Gastroesophageal sphincter (tissue), 3 donors: ENCODE data around the gene NPAS1.

Source experiments
- CTCF ChIP-seq, 4 experiments: fragments of 200-600 bp in 2 of 4; fragments of 450-650 bp in 2 of 4; sonication (generic) in 1 of 4; IDR thresholded peaks; one replicate each; pipeline ENCODE4 v1.5.1; 2017 to 2019; ENCODE audit warnings: antibody characterized with exemption in 4 of 4, mild to moderate bottlenecking in 2 of 4, moderate library complexity in 2 of 4
- EP300 ChIP-seq: sonication (generic); formaldehyde crosslinking; IDR thresholded peaks from one replicate; pipeline ENCODE4 v1.6.1; 2017; ENCODE audit warnings: antibody characterized with exemption, mild to moderate bottlenecking
- POLR2A ChIP-seq, 2 donors: fragments of 450-650 bp; IDR thresholded peaks; one replicate each; pipeline ENCODE4 v1.6.1; 2017; ENCODE audit warnings: antibody characterized with exemption in 2 of 2, mild to moderate bottlenecking in 2 of 2, moderate library complexity in 1 of 2
- POLR2AphosphoS5 ChIP-seq: sonication (generic); formaldehyde crosslinking; IDR thresholded peaks from one replicate; pipeline ENCODE4 v1.6.1; 2017; ENCODE audit warnings: antibody characterized with exemption

- TF ChIP-seq POLR2A (IDR thresholded peaks at IDR 0.05) (no peak), CTCF (IDR thresholded peaks at IDR 0.05) (no peak), POLR2AphosphoS5 (no peak), EP300 (no peak)
Observed at GRCh38 chr19:46994141-46994686, 25.4 kb upstream of the NPAS1 start.
